Right renal pelvis (tissue), 4 donors: ENCODE measurements around the gene RASSF4. TPM values are rescaled to one million over a fixed set of nuclear protein-coding genes. Genes with fewer than 3 reads are reported as not detected.

Source experiments
- DNase-seq, 4 donors: peaks; one replicate each; pipeline ENCODE4 v3.0.0-alpha.2; 2013; ENCODE audit warnings: low read depth in 4 of 4, low spot score in 3 of 4, missing footprints in 1 of 4
- polyA plus RNA-seq, 4 donors: library from polyadenylated mRNA; unstranded; fragments of 120-200 nt; gene quantifications; one replicate each; pipeline ENCODE4 v1.2.1, GENCODE V29; 2013; ENCODE audit not compliant: insufficient read length in 4 of 4

The RASSF4 gene, protein sequence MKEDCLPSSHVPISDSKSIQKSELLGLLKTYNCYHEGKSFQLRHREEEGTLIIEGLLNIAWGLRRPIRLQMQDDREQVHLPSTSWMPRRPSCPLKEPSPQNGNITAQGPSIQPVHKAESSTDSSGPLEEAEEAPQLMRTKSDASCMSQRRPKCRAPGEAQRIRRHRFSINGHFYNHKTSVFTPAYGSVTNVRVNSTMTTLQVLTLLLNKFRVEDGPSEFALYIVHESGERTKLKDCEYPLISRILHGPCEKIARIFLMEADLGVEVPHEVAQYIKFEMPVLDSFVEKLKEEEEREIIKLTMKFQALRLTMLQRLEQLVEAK
- polyA plus RNA-seq, result 10 to 100 TPM; 22.9 to 32.3 (median 29.6) TPM

DNA sequence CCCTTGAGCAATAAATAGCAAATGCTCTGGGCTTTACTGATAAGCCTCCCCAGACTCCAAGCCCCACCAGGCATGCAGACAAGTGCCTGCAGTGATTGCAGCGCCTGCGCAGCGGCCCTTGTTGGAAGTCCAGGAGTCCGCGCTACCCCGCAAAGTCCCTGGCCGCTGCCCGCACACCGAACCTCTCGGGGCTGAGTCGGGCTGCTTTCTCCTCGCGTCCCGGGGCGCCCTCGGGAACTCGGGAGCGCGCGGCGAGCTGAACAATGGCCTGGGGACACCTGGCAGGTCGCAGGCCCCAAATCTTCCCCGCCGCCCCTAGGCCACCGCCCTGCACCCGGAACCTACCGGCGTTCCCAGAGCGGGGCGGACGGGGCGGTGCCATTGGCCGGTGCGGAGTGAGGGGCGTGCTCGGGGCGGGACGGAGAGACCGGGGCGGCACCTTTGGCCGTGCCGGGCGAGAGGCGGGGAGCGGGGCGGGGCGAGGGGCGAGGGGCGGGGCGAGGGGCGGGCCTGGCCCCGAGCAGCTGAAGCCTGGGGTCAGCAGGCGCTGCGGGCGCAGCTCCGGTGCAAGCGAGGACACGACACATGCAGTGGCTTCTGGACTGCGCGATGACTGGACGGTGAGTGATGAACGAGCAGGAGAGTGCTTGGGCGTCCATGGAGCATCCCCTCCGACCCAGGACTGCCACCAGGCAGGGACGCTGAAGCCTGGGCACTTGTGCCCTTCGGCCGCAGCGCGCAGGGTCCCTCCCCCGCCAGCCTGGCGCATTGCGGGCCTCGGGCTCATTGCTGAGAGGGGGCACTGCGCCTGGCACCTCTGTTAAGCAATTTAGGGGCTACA is at the start of gene RASSF4:
Gene RASSF4 (plus strand): TSS at position 556 of the 841 bp plus-strand sequence. CDS start 10,401 bp downstream, outside the sequence.
- peak; percentile 58 to 71 (median 70) for DNase-seq

DNA sequence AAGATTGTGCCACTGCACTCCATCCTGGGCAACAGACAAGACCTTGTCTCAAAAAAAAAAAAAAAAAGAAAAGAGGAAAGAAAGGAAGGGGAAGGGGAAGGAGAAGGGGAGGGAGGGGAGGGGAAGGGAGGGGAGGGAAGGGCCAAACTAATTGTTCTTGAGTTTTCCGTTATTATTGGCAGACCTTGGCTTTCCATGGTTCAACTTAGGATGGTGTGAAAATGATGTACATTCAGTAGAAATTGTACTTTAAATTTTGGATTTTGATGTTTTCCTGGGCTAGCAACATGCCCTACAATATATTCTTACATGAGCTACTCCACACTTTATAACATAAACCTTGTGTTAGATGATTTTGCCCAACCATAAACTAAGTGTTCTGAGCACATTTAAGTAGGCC is 49.7 kb upstream of the RASSF4 start:
- no peak for DNase-seq

DNA sequence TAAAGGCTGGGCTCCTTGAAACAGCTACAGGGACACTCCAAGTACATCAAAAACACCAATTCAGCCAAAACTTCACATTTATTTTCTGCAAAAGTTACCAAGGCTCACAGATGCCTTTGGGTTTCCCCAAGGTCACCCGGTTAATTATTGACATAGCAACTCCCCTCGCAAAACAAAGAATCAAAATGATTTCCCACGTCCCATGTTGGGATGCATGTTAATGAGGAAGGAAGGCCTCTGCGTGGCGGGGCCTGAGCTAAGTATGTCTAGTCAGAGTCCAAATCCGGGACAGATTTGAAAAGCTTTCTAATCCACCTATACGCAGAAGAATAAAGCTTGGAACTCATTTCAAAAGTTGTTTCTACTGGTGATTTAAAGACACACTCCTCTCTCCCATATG is 49.0 kb upstream of the RASSF4 start:
- no peak for DNase-seq

DNA sequence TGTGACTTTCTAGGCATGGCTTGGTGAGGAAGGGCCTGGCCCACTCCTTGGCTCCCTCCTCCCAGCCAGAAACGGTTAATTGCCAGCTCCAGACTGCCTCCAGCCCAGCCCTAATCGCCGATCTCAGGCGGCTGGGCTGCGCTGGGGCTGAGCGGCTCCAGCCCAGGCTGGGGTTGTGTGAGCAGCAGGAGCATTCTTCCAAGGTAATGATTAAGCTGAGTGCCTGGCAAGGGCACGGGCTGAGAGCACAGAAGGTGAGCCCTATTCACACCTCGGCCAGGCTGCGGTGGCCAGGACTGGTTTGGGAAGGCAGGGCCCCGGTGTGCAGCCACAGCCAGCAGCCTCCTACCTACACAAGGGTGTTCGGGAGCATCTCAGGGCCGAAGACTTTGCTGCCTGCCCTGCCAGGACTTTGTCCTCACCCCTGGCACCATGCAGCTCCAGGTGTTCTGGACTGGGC is 48.5 kb upstream of the RASSF4 start, which contains the start of gene TMEM72:
Gene TMEM72 (plus strand): TSS at position 257 of the 460 bp plus-strand sequence. CDS start 176 bp downstream, at position 433.
- peak in 1 of 4 donors; percentile 75 for DNase-seq

DNA sequence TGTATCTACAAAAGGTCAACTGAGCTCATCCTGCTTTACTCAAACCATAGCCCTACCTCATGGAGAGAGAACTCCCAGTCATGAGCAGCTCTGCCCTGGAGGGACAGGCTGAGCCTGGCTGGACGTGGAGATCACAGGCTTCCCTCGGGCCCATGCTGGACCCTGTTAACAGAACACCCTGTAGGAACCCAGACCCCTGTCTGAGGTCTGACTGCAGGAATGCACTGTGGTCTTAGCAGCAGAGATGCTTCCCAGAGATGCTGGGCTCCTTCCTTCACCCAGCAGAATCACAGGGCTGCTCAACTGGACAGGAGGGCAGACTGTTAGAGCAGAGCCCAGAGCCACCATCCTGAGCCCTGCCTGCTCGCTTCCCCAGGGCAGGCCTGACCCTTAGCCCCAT is 47.7 kb upstream of the RASSF4 start:
- no peak for DNase-seq

DNA sequence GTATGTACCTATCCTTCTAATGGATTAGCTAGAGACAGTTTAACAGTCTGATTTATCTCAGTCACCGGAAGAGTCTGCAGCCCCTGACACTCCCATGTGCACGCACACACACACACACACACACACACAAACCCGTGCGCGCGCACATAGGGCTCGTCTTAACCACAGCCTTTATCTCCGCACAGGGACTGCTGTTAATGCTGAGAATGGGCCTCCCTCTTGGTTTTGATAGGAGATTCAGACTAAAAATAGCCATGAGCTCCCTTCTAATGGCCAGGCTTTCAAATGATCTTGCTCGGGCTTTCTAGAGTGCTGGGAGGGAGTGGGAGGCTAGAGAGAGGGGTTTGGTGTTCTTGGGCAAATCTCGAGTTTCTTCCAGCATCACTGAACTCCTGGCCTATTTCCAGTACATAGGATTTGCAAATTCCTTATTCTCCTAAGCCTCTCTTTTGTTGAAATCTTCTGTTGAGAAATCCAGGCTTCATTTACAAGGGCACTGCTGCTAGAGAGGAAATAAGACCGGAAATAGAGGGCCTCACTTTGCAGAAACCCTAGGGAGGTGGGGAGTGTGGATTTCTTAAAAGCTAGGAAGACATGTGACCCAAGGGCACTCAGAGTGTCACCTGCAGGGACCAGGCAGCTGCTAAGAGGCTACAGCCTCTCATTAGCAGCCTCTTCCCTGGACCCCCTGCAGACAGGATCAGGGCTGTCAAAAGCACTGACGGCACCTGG is 46.1 kb upstream of the RASSF4 start:
- no peak for DNase-seq

DNA sequence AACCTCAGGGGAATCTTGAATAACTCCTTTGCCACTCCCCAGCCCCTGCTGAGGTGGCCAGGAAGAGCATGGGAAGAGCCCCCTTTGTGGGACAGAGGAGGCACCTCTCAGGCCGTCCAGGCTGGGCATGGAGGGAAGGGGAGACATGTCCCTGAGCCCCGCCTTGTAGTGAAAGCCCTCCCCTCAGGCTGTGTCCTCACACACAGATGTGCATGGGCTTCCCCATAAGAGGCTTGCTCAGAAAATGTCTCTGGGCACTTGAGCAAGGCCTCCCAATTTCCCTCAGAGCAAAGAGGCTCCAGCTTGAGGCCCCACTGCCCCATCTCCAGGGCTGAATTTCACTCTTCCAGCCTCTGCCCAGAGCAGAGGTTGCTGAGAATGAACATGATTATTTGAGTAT is 44.7 kb upstream of the RASSF4 start:
- DNase-seq, result no peak

DNA sequence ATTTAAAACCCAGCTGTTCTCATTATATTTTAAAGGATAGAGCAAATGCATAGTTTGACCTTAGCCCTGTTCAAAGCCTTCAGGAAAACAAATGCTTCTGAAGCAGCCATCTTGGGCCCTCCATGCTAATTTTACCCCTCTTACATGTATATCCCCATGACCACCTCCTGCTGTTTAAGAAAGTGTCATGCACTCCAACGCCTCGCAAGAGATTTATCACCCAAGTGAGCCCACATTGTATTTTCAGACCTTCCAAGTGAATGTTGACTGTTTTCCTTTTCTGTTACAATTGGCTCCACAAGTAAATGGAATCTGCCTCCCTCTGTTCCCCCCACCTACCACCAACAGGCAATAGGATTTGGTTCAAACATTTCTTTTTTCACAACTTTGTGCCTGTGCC is 43.2 kb upstream of the RASSF4 start:
- no peak for DNase-seq

DNA sequence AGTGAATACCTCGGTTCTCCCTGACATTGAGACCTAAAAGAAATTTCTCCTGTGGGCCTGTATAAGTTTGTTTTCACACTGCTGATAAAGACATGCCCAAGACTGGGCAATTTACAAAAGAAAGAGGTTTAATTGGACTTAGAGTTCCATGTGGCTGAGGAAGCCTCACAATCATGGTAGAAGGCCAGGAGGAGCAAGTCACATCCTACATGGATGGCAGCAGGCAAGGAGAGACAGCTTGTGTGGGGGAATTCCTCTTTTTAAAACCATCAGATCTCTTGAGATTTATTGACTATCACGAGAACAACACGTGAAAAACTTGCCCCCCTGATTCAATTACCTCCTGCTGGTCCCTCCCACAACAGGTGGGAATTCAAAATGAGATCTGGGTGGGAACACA is 41.8 kb upstream of the RASSF4 start:
- DNase-seq, result no peak

DNA sequence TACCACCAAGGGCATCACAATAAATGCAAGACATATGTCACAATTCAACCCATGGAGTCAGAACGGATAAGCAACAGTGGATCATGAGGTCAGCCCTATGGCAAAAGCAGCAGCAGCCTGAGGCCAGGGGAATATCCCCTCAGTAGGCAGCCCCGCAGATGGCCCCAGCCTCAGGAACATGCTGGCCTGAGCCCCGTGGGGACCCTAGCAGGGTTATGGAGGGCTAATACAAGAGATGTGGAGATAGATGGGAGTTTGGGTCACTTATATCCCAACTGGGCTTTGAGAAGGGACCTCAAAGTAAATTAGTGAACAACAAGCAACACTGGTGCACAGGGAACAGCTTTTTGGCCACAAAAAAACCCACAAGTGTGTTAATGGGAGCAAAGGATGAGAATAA is 39.4 kb upstream of the RASSF4 start:
- DNase-seq, result no peak

DNA sequence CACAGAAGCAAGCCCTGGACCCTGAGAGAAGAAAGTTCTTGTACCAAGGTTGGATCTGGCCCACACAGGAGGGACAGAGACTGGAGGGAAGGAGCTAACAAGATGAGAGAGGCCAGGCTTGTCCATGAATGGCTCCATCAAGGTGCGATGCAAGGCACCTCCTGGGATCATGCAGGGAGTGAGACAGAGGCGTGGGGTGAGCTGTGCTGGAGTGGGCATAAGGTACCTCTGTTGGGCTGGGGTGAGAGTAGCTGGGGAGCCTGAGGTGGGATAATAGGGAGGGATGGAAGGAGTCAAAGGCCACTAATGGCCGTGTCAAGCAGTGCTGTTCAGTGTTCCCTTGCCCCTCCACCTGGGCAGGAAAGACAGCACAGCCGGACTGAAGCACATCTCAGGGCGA is 38.5 kb upstream of the RASSF4 start:
- DNase-seq, result no peak

DNA sequence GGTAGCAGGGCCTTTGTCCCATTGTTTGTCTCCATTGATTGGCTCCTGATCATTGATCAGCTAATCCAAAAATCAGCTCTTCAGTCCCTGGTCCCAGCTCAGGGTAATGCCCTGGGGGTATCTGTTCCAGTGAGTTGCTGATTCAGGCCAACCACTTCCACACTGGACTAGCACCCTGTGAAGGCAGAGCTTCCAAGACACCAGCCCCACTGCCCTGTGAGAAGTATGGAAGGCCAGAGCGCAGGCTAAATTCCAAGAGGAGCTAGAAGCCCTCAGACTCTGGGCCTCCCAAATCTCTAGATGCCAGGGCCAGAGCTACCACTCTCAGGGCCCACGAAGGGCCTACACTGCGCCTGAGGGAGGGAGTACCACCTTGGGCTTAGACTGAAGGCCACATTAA is 38.1 kb upstream of the RASSF4 start:
- DNase-seq, result no peak

DNA sequence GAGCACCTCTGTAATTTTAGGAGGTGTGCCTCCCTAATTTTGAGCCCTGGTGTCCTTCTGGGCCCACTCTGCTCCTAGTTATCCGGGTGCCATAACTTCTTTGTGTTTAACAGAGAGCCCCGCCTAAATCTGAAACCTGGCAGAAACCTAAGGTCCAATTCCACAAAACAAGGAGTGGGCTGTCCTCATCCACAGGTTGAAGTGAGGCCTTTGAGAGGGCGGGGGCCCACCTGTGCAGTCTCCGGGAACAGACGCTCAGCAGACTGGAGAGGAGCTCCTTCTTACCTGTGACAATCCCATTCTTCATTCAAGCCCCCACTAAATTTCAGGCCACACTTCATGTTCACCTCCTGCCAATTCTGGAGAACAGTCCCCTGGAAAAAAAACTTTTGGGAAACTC is 37.6 kb upstream of the RASSF4 start:
- no peak for DNase-seq

DNA sequence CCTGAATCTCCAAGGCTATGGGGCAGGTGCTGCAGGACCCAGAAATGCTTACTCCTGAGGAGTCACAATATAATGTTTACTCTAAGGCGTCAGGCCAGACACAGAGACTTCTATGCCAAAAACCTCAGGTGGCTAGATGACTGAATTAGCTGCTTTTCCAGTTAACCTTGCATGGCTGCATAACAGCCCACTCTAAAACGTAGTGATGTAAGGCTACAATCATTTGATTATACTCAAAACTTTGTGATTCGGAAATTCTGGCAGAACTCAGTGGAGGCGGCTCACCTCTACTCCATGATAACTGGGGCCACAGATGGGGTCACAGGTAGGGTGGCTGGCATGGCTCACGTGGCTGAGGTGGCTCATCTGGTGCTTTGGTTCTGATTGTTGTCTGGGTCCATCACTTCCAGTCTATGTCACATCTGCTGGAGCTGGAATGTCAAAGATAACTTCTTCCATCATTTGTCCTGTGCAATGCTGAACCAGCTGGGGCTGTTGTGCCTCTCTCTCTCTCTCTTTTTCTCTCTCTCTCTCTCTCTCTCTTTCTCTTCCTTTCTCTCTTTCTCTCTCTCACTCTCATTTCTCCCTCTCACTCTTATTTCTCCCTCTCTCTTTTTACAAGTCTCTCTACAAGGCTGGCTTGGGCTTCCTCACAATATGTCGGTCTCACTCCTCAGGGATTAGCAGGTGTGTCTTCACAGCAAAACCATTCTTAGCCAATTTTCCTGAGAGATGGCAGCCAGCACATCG is 36.6 kb upstream of the RASSF4 start:
- DNase-seq, result no peak

DNA sequence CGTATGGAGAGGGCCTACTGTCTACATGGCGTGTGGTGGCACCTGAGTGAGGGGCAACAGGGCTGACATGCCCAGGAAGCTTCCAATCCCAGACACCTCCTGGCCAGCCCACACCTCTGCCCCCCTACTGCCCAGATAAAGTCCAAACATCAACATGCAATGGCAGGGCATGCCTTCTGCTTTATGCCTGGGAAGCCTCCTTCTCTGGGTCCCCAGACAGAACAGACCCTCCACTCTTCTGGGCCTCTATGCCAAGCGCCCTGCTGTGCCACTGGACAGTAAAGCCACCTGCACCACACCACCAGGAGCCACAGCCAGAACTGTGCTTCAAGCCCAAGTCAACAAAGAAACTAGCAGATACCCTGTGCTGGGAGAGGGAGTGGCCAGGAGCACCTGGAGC is 36.0 kb upstream of the RASSF4 start:
- no peak for DNase-seq

DNA sequence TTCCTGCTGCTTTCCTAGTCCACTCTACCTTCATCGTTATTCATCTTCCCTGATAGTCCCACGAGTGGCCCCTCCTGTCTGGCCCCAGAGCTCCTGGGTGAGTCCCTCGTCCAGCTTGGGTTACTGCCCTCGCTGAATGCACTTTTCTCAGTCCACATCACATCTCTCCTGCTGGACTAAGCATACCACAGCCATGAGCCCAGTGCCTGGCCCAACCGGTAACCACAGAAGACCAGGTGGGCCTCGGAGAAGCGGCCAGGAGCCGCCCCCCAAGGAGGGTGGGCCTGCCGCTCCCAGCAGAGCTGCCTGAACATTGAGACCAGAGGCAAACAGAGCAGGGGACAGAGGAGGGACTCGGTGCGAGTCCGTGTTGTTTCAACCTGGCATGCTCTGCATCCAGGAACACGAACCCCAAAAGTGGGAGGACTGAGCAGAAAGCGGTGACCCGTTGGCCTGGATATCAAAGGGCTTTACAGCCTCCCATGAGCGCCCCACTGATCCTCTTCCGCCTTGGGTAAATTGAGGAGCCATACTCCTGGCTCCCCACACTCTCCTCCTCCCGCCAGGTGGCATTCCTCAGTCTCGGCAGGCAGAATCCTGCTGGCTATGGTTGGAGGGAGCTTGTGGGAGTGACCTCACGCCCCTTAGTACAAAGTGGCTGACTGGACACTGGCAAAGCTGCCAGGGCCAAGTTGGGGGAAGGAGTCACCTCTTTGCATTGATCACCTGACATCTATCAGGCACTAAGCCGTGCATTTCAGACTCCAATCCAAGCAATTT is 35.2 kb upstream of the RASSF4 start:
- DNase-seq, result no peak

DNA sequence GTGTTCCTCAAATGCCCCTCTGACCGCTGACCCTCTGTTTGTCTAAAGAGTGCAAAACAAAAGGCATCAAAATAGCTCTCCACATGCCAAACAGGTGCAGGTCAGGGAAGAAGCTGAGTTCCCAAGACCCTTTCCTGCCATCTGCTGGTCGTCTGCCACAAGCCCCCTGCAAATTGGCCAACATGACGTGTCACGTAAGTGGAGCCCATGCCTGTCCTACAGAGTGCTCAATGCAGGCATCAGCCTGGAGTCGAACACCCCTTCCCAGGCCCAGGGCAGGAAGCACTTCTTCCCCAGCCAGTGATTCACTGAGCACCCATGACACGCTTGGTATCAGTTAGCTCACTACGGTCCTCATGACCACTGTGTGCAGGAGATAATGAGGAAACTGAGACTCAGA is 34.4 kb upstream of the RASSF4 start:
- no peak for DNase-seq

DNA sequence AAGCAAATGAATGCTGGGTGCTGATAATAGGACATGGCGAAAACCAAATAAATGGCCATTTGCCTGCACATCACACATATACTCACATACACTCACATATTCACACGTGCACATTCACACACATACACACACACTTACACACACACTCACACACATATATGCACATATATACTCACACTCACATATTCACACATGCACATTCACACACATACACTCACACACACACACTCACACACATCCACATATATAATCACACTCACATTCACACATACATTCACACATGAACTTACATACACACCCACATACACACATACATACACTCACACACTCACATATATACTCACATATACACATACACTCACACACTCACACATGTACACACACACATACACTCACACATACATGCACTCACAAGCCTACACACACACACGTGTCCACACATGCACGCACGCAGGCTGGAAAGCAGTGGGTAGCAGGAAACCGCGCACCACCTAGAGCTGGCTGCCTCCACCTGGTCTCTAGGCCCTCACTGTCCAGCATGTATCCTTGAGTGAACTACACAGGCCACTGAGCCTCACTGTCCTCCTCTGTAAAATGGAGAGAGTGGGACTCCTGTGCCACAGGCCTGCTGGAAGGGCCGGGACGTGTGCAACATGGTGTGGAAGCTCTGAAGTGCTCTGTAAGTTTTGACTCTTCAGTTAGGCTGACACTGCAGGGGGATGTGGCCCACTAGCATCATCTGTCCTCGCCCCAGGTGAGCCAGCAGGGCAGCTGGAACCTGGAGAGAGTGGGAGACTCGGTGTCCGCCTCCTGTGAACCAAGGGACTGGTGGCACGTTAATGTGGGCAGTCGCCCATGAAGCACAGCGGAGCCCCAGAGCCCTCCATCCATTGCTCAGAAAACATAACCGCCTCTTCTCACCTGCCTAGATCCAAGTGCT is 33.5 kb upstream of the RASSF4 start:
- DNase-seq, result no peak
